HepG2 (cell line): ENCODE data around the gene RNF13. TPM values are rescaled to one million over a fixed set of nuclear protein-coding genes. Genes with fewer than 3 reads are reported as not detected.

Experiments
- ATAC-seq: fragments of 200-7000 bp; cut with Tn5 transposase; 3 replicates; pipeline ENCODE4 v1.9.1; 2020; ENCODE audit warnings: mild to moderate bottlenecking, moderate library complexity
- BruUV-seq: library from RNA; stranded (reverse); fragments of 400-500 nt; replicated peaks from 2 replicates; lab custom pipeline; 2021; lab: Mats Ljungman, UMichigan
- CTCF ChIA-PET: fragments of 300-600 bp; formaldehyde crosslinking; extraction: SDS; loops from one replicate; lab custom pipeline; 2021; ENCODE audit warnings: low total read pairs, inconsistent platforms, low intra/inter-chr PET ratio; lab: Yijun Ruan, JAX
- POLR2A ChIA-PET: fragments of 350-600 bp; sonication (Branson Sonifier 250); formaldehyde crosslinking; loops from one replicate; lab custom pipeline; 2020; ENCODE audit warnings: antibody characterized with exemption, inconsistent platforms; lab: Yijun Ruan, JAX
- DNase-seq: peaks from one replicate; pipeline ENCODE4 v3.0.0-alpha.2; 2015; ENCODE audit warnings: low spot score
- FAIRE-seq: peaks from 3 replicates; lab custom pipeline; 2011; peaks lifted over from hg19 to GRCh38; lab: Jason Lieb, UNC
- H2AFZ ChIP-seq: one replicate; pipeline ENCODE4 v1.6.1; 2011; ENCODE audit warnings: low read length, inconsistent platforms
- H3K27ac ChIP-seq: fragments of 300-600 bp; 3 replicates; pipeline ENCODE4 v1.8.0; 2011; ENCODE audit warnings: mixed run types, mild to moderate bottlenecking, mixed read lengths, low read length, inconsistent platforms; ENCODE audit not compliant: insufficient read depth; ENCODE audit errors: extremely low read length
- H3K27me3 ChIP-seq, 2 experiments: fragments of 200-600 bp in 1 of 2; 2 replicates in 1 of 2; 3 replicates in 1 of 2; pipeline versions ENCODE4 v1.6.0 to v1.8.0; 2011; ENCODE audit warnings: low read length in 2 of 2, mild to moderate bottlenecking in 2 of 2, moderate library complexity in 2 of 2, inconsistent platforms in 1 of 2; ENCODE audit not compliant: insufficient read depth in 2 of 2, control insufficient read depth in 1 of 2
- H3K36me3 ChIP-seq, 2 experiments: fragments of 200-600 bp in 1 of 2; replicated peaks in 1 of 2; 2 replicates in 1 of 2; 3 replicates in 1 of 2; pipeline versions ENCODE4 v1.5.1 to v1.8.0; 2011; ENCODE audit warnings: low read length in 2 of 2, inconsistent platforms in 1 of 2; ENCODE audit not compliant: insufficient read depth in 2 of 2, control insufficient read depth in 1 of 2
- H3K4me1 ChIP-seq: 2 replicates; pipeline ENCODE4 v1.5.1; 2012; ENCODE audit warnings: low read length, inconsistent platforms; ENCODE audit not compliant: insufficient read depth
- H3K4me2 ChIP-seq: 2 replicates; pipeline ENCODE4 v1.6.0; 2011; ENCODE audit warnings: low read depth, low read length, inconsistent platforms
- H3K4me3 ChIP-seq, 3 experiments: fragments of 200-600 bp in 1 of 3; sonication (generic), shearing (Covaris generic) in 1 of 3; replicated peaks in 1 of 3; 2 replicates each; pipeline ENCODE4 v1.5.1; 2011 to 2016; ENCODE audit warnings: low read length in 3 of 3, inconsistent platforms in 2 of 3, low read depth in 2 of 3, mild to moderate bottlenecking in 2 of 3, control low read depth in 1 of 3, mixed read lengths in 1 of 3; ENCODE audit not compliant: insufficient read depth in 1 of 3
- H3K79me2 ChIP-seq: one replicate; pipeline ENCODE4 v1.6.1; 2011; ENCODE audit warnings: low read length, inconsistent platforms; ENCODE audit not compliant: insufficient read depth
- H3K9ac ChIP-seq: 2 replicates; pipeline ENCODE4 v1.6.0; 2011; ENCODE audit warnings: mild to moderate bottlenecking, low read depth, low read length, inconsistent platforms; ENCODE audit not compliant: insufficient read depth
- H3K9me3 ChIP-seq: 2 replicates; pipeline ENCODE4 v1.5.1; 2012; ENCODE audit warnings: mild to moderate bottlenecking, low read length
- H4K20me1 ChIP-seq: 2 replicates; pipeline ENCODE4 v1.6.0; 2011; ENCODE audit warnings: inconsistent platforms, mild to moderate bottlenecking, low read length, moderate library complexity; ENCODE audit not compliant: insufficient read depth
- CENPX ChIP-seq: sonication (generic); formaldehyde crosslinking; IDR thresholded peaks from 2 replicates; pipeline ENCODE4 v1.9.0; 2021; ENCODE audit warnings: mild to moderate bottlenecking, missing genetic modification reagents, moderate library complexity
- FLYWCH1 ChIP-seq: sonication (generic); formaldehyde crosslinking; IDR thresholded peaks from 2 replicates; pipeline ENCODE4 v1.8.1; 2023; ENCODE audit warnings: mild to moderate bottlenecking, missing genetic modification reagents
- FOXA3 ChIP-seq: IDR thresholded peaks from 2 replicates; pipeline ENCODE4 v1.6.1; 2016; ENCODE audit warnings: missing genetic modification reagents, missing compliant biosample characterization
- FOXC1 ChIP-seq: sonication (generic); formaldehyde crosslinking; IDR thresholded peaks from 2 replicates; pipeline ENCODE4 v1.8.0; 2022; ENCODE audit warnings: mild to moderate bottlenecking, missing genetic modification reagents, borderline replicate concordance
- FOXK2 ChIP-seq: fragments of 450-650 bp; IDR thresholded peaks from 2 replicates; pipeline ENCODE4 v1.6.1; 2016
- MLLT10 ChIP-seq: sonication (generic); formaldehyde crosslinking; IDR thresholded peaks from 2 replicates; pipeline ENCODE4 v1.4.0; 2020; ENCODE audit warnings: missing genetic modification reagents
- MTF2 ChIP-seq: sonication (generic); formaldehyde crosslinking; IDR thresholded peaks from 2 replicates; pipeline ENCODE4 v1.5.0; 2020; ENCODE audit warnings: missing genetic modification reagents, borderline replicate concordance
- NCOR1 ChIP-seq: fragments of 200-600 bp; sonication (generic); IDR thresholded peaks from 2 replicates; pipeline ENCODE4 v1.7.0; 2017; ENCODE audit warnings: antibody characterized with exemption, low read length, borderline replicate concordance
- POLR2AphosphoS5 ChIP-seq: IDR thresholded peaks from 2 replicates; pipeline ENCODE4 v1.6.1; 2012; ENCODE audit warnings: low read depth, low read length
- TAF1 ChIP-seq: sonication (generic); formaldehyde crosslinking; IDR thresholded peaks from 2 replicates; pipeline ENCODE4 v1.4.0; 2020; ENCODE audit warnings: missing genetic modification reagents
- ZFP1 ChIP-seq: IDR thresholded peaks from 2 replicates; pipeline ENCODE4 v1.6.1; 2016
- ZNF430 ChIP-seq: sonication (generic); formaldehyde crosslinking; IDR thresholded peaks from 2 replicates; pipeline ENCODE4 v1.9.0; 2021; ENCODE audit warnings: mild to moderate bottlenecking, missing genetic modification reagents
- ZNF7 ChIP-seq: IDR thresholded peaks from 2 replicates; pipeline ENCODE4 v1.6.1; 2016; ENCODE audit warnings: missing biosample characterization, missing genetic modification reagents
- WGBS: methylation state at CpG from one replicate; pipeline ENCODE4 v1.1.6; 2017; ENCODE audit warnings: low lambda C conversion rate; 5-methylcytosine and 5-hydroxymethylcytosine counted together
- in situ Hi-C: cut with HindIII; loops from 2 replicates; pipeline ENCODE4 v1.10.0; 2017; ENCODE audit warnings: low pct_unique_long_range_greater_than_20kb; ENCODE audit not compliant: extremely low pct_ligation_motif_present
- intact Hi-C: fragments of 100-400 bp; cut with micrococcal nuclease; formaldehyde crosslinking; loops from one replicate; pipeline ENCODE4 v1.10.0; 2022; ENCODE audit not compliant: unreplicated experiment
- polyA plus RNA-seq, 8 experiments: library from polyadenylated mRNA; depleted of rRNA in 3 of 8; stranded (reverse) in 7 of 8; unstranded in 1 of 8; fragments of >200 nt; fragmentation: Illumina TruSeq in 4 of 8; extraction: Trizol in 4 of 8; gene quantifications; 2 replicates each; pipeline versions ENCODE4 v1.2.1 to v1.2.3, GENCODE V29; 2011 to 2016; ENCODE audit warnings: low read depth in 4 of 8, missing spikeins in 1 of 8, mixed read lengths in 1 of 8; ENCODE audit not compliant: insufficient read depth in 1 of 8
- total RNA-seq, 5 experiments: library from RNA; depleted of rRNA; stranded (reverse); fragments of >200 nt; fragmentation: Illumina TruSeq; extraction: Trizol; gene quantifications; 2 replicates each; pipeline ENCODE4 v1.2.3, GENCODE V29; 2016; ENCODE audit warnings: low read depth in 1 of 5
- TF ChIP-seq, protein P1 (sequence below): sonication (generic); formaldehyde crosslinking; IDR thresholded peaks from 2 replicates; pipeline ENCODE4 v1.5.0; 2020; ENCODE audit warnings: missing genetic modification reagents

The RNF13 gene
- total and polyA plus RNA-seq, 2 of the 13 experiments (the other 11 are each of a cell fraction or from before 2014, with no cell fraction given) = 39.8 to 46.0 TPM

- TF ChIP-seq NCOR1 = no peak
- no peak for TF ChIP-seq MTF2 (CRISPR knock-in tag)
- no peak for TF ChIP-seq FOXK2
- no peak for TF ChIP-seq FOXC1 (CRISPR knock-in tag)
- no peak for TF ChIP-seq FLYWCH1
- TF ChIP-seq ZNF7 (CRISPR knock-in tag) = no peak
Observed at GRCh38 chr3:149792452-149793270, 20.4 kb upstream of the RNF13 start, which contains the start of gene ANKUB1 (continued).

GRCh38 chr3:149796026-149796425 lies 17.0 kb upstream of the RNF13 start:
- H3K4me2 ChIP-seq = no peak overlapping the region
- no peaks in the 10 kb centered on the region for H3K27me3 ChIP-seq
- intact Hi-C loops (no loop called here), in situ Hi-C loops (no loop called here)
- BruUV-seq = no TSS peak
- ATAC-seq (no peak), FAIRE-seq (no peak), DNase-seq (no peak)
- ChIA-PET POLR2A (no interaction called here), CTCF (no interaction called here)
- WGBS = 100% methylated on average over 1 of the region's 1 CpG
- peaks cover 16% of the 10 kb centered on the region for H3K4me1 ChIP-seq
- TF ChIP-seq, protein P1, sequence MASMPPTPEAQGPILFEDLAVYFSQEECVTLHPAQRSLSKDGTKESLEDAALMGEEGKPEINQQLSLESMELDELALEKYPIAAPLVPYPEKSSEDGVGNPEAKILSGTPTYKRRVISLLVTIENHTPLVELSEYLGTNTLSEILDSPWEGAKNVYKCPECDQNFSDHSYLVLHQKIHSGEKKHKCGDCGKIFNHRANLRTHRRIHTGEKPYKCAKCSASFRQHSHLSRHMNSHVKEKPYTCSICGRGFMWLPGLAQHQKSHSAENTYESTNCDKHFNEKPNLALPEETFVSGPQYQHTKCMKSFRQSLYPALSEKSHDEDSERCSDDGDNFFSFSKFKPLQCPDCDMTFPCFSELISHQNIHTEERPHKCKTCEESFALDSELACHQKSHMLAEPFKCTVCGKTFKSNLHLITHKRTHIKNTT (CRISPR knock-in tag) = no peak
- TF ChIP-seq ZFP1 (CRISPR knock-in tag) (no peak), MLLT10 (CRISPR knock-in tag) (no peak), ZNF430 (CRISPR knock-in tag) (no peak), CENPX (CRISPR knock-in tag) (no peak), FOXA3 (no peak), POLR2AphosphoS5 (no peak), TAF1 (CRISPR knock-in tag) (no peak)
- H3K79me2 ChIP-seq = no peaks in the 10 kb centered on the region
- no peaks in the 10 kb centered on the region for H4K20me1 ChIP-seq
- no peaks in the 10 kb centered on the region for H3K9me3 ChIP-seq
- no peaks in the 10 kb centered on the region for H3K36me3 ChIP-seq
- H2AFZ ChIP-seq = no peak overlapping the region
- no peak overlapping the region for H3K9ac ChIP-seq
- H3K27ac ChIP-seq = no peak overlapping the region
- no peak overlapping the region for H3K4me3 ChIP-seq
